ENCODE results near the gene RIF1. TPM values are rescaled to one million over a fixed set of nuclear protein-coding genes. Genes with fewer than 3 reads are reported as not detected.

Gene RIF1
- total RNA-seq, 1 donor from 2014 or later = 30.3 TPM

Small RNA genes within 50 kb of the gene (small RNA-seq; reads per million reads assigned to genes)
- gene MIR4773-1 (not detected), gene RN7SL124P (not detected)

Other genes with a start within 250 kb of the RIF1 start
- 6.3 TPM for gene RBM43, start 148.0 kb upstream of the RIF1 start, total RNA-seq
- 5.7 TPM for gene NMI, start 120.2 kb upstream of the RIF1 start, total RNA-seq
- gene TNFAIP6, start 52.3 kb upstream of the RIF1 start, total RNA-seq = 13.0 TPM